A549 (cell line): ENCODE measurements around the gene RAB10. TPM values are rescaled to one million over a fixed set of nuclear protein-coding genes. Genes with fewer than 3 reads are reported as not detected.

ENCODE experiments used
- ATAC-seq, 2 experiments: fragments of 200-7000 bp in 1 of 2; fragments of >200 bp in 1 of 2; cut with Nextera tagmentation in 1 of 2; cut with Tn5 transposase in 1 of 2; 3 replicates each; pipeline versions ENCODE4 v1.8.0 to v1.9.1; 2018 to 2020; ENCODE audit warnings: mild to moderate bottlenecking in 1 of 2, moderate library complexity in 1 of 2
- CTCF ChIA-PET: fragments of 300-600 bp; sonication (Branson Sonifier 250); formaldehyde crosslinking; extraction: SDS; loops from one replicate; lab custom pipeline; 2021; ENCODE audit warnings: antibody characterized with exemption, inconsistent platforms; lab: Yijun Ruan, JAX
- POLR2A ChIA-PET: fragments of 350-600 bp; formaldehyde crosslinking; extraction: SDS; loops from one replicate; lab custom pipeline; 2021; ENCODE audit warnings: antibody characterized with exemption, inconsistent platforms; lab: Yijun Ruan, JAX
- DNase-seq, 2 experiments: peaks; one replicate each; pipeline versions ENCODE4 v3.0.0 to v3.0.0-alpha.2; 2011 to 2016; ENCODE audit warnings: low read depth in 1 of 2, low spot score in 1 of 2
- FAIRE-seq: peaks from 2 replicates; lab custom pipeline; 2011; peaks lifted over from hg19 to GRCh38; lab: Jason Lieb, UNC
- H3K27ac ChIP-seq, 2 experiments: fragments of >200 bp; sonication (Bioruptor Twin); formaldehyde crosslinking; 3 replicates each; pipeline ENCODE4 v1.5.1; 2016 to 2017
- H3K4me1 ChIP-seq: fragments of >200 bp; sonication (Bioruptor Twin); formaldehyde crosslinking; 3 replicates; pipeline ENCODE4 v1.6.1; 2016
- H3K4me2 ChIP-seq: fragments of >200 bp; sonication (Bioruptor Twin); formaldehyde crosslinking; 3 replicates; pipeline ENCODE4 v1.6.1; 2016
- H3K4me3 ChIP-seq: fragments of >200 bp; sonication (Bioruptor Twin); formaldehyde crosslinking; 3 replicates; pipeline ENCODE4 v1.5.1; 2016
- H3K9me3 ChIP-seq: fragments of >200 bp; sonication (Bioruptor Twin); formaldehyde crosslinking; 3 replicates; pipeline ENCODE4 v1.6.1; 2016
- CHD2 ChIP-seq: fragments of 150-350 bp; IDR thresholded peaks from 2 replicates; pipeline ENCODE4 v1.6.1; 2014; ENCODE audit warnings: low read length; ENCODE audit not compliant: partially characterized antibody
- EHF ChIP-seq: fragments of 250-450 bp; sonication (Bioruptor Pico); IDR thresholded peaks from 2 replicates; pipeline ENCODE4 v1.5.0; 2020; ENCODE audit warnings: mild to moderate bottlenecking
- FOSB ChIP-seq: fragments of 250-450 bp; sonication (Bioruptor Pico); IDR thresholded peaks from 2 replicates; pipeline ENCODE4 v1.5.0; 2020; ENCODE audit warnings: mild to moderate bottlenecking, moderate library complexity
- FOXS1 ChIP-seq: fragments of 250-450 bp; sonication (Bioruptor Pico); IDR thresholded peaks from 2 replicates; pipeline ENCODE4 v1.5.0; 2020; ENCODE audit warnings: mild to moderate bottlenecking, moderate library complexity
- HDAC2 ChIP-seq: fragments of 200-600 bp; sonication (generic); IDR thresholded peaks from 2 replicates; pipeline ENCODE4 v1.6.1; 2016
- HOXB13 ChIP-seq: fragments of 250-450 bp; sonication (Bioruptor Pico); IDR thresholded peaks from 2 replicates; pipeline ENCODE4 v1.5.0; 2020; ENCODE audit warnings: low read depth, mild to moderate bottlenecking, moderate library complexity
- HOXB5 ChIP-seq: fragments of 250-450 bp; sonication (Bioruptor Pico); IDR thresholded peaks from 2 replicates; pipeline ENCODE4 v1.5.0; 2020; ENCODE audit warnings: mild to moderate bottlenecking, moderate library complexity
- JUNB ChIP-seq: fragments of >200 bp; sonication (Bioruptor Twin); formaldehyde crosslinking; IDR thresholded peaks from 2 replicates; pipeline ENCODE4 v1.6.1; 2016
- MAFK ChIP-seq: fragments of 450-650 bp; IDR thresholded peaks from 2 replicates; pipeline ENCODE4 v1.6.1; 2014; ENCODE audit not compliant: partially characterized antibody
- PHF8 ChIP-seq: fragments of 200-600 bp; sonication (generic); IDR thresholded peaks from 2 replicates; pipeline ENCODE4 v1.6.1; 2016; ENCODE audit warnings: low read depth, mild to moderate bottlenecking, antibody characterized with exemption, moderate library complexity, borderline replicate concordance
- POLR2AphosphoS2 ChIP-seq: conservative IDR thresholded peaks from 2 replicates; pipeline ENCODE4 v1.6.1; 2012; ENCODE audit warnings: low read length, improper control_type of control experiment, inconsistent platforms
- SREBF2 ChIP-seq: fragments of 450-650 bp; IDR thresholded peaks from 2 replicates; pipeline ENCODE4 v1.6.1; 2014; ENCODE audit warnings: mild to moderate bottlenecking, moderate library complexity
- TFCP2L1 ChIP-seq: fragments of 250-450 bp; sonication (Bioruptor Pico); IDR thresholded peaks from 2 replicates; pipeline ENCODE4 v1.5.0; 2021; ENCODE audit warnings: mild to moderate bottlenecking
- TP53 ChIP-seq: fragments of 250-450 bp; sonication (Bioruptor Pico); IDR thresholded peaks from 2 replicates; pipeline ENCODE4 v1.5.0; 2021; ENCODE audit warnings: mild to moderate bottlenecking, moderate library complexity
- ZC3H11A ChIP-seq: fragments of 450-650 bp; IDR thresholded peaks from 2 replicates; pipeline ENCODE4 v1.6.1; 2014; ENCODE audit warnings: antibody characterized with exemption, mild to moderate bottlenecking
- ZFP36 ChIP-seq: fragments of 450-650 bp; IDR thresholded peaks from 2 replicates; pipeline ENCODE4 v1.6.1; 2014; ENCODE audit warnings: borderline replicate concordance; ENCODE audit not compliant: partially characterized antibody
- WGBS: methylation state at CpG from one replicate; pipeline ENCODE4 v1.1.6; 2017; ENCODE audit errors: missing lambda C conversion rate; 5-methylcytosine and 5-hydroxymethylcytosine counted together
- polyA plus RNA-seq, 4 experiments: library from polyadenylated mRNA; depleted of rRNA in 3 of 4; stranded (reverse); fragments of >200 nt; fragmentation: RNase III in 1 of 4; extraction: RNeasy Plus Mini Kit Qiagen cat#74134 plus additional on column Dnase treatment in 1 of 4; gene quantifications; 2 replicates in 3 of 4; 3 replicates in 1 of 4; pipeline ENCODE4 v1.2.3, GENCODE V29; 2011 to 2017
- TF ChIP-seq, protein P1 (sequence below): fragments of 250-450 bp; sonication (Bioruptor Pico); IDR thresholded peaks from 2 replicates; pipeline ENCODE4 v1.5.0; 2021; ENCODE audit warnings: mild to moderate bottlenecking, moderate library complexity, borderline replicate concordance
- TF ChIP-seq, protein P2 (sequence below): fragments of >200 bp; sonication (Bioruptor Twin); formaldehyde crosslinking; IDR thresholded peaks from 3 replicates; pipeline ENCODE4 v1.5.1; 2016
- TF ChIP-seq, protein P3 (sequence below): fragments of >200 bp; sonication (Bioruptor Twin); formaldehyde crosslinking; IDR thresholded peaks from 2 replicates; pipeline ENCODE4 v1.6.1; 2016
- TF ChIP-seq, protein P4 (sequence below): fragments of 250-450 bp; sonication (Bioruptor Pico); IDR thresholded peaks from 2 replicates; pipeline ENCODE4 v1.5.0; 2020; ENCODE audit warnings: low read depth, mild to moderate bottlenecking, moderate library complexity

Gene RAB10
- polyA plus RNA-seq, 2 of the 4 experiments (the other 2 are of a cell fraction): 272 to 692 TPM

DNA sequence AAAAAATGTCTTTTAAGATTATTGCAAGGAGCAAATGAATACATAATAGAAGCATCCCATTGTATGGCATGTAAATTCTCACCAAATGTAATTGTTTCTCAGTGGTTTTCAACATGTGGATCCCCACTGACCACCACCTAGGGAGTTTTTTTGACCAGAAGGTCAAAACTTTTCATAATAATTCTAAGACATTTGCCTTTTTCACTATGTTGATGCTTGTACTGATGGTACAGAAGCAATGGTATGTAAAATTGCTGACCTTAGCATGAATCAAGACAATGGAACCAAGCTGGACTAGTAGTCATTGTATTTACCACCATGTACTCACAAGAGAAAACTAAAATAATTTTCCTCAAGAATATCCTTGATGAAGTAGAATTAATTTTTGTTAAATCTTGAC, 36.8 kb downstream of the RAB10 start:
- Histone ChIP-seq H3K4me1 (peaks cover 96% of the 10 kb centered on the region), H3K4me3 (no peak overlapping the region), H3K9me3 (no peaks in the 10 kb centered on the region), H3K4me2 (no peak overlapping the region), H3K27ac (peak overlapping the region in 1 of 2 experiments; percentile 30; a peak in 3 of 6 replicates)
- ChIA-PET POLR2A (interaction anchor here (0.7 to 2.0 kb wide), 2 partner anchors 37 to 89 kb away, joined by 3 to 6 read pairs; partner anchors contain the start of genes KIF3C and RAB10), CTCF (interaction anchor here (1.0 to 1.8 kb wide), 2 partner anchors 79 to 85 kb away, joined by 3 to 6 read pairs; no protein-coding TSS in a partner anchor)
- ATAC-seq: no peak
- no peak for FAIRE-seq
- DNase-seq: no peak
- TF ChIP-seq MAFK (peak; percentile 97), HDAC2 (no peak)

DNA sequence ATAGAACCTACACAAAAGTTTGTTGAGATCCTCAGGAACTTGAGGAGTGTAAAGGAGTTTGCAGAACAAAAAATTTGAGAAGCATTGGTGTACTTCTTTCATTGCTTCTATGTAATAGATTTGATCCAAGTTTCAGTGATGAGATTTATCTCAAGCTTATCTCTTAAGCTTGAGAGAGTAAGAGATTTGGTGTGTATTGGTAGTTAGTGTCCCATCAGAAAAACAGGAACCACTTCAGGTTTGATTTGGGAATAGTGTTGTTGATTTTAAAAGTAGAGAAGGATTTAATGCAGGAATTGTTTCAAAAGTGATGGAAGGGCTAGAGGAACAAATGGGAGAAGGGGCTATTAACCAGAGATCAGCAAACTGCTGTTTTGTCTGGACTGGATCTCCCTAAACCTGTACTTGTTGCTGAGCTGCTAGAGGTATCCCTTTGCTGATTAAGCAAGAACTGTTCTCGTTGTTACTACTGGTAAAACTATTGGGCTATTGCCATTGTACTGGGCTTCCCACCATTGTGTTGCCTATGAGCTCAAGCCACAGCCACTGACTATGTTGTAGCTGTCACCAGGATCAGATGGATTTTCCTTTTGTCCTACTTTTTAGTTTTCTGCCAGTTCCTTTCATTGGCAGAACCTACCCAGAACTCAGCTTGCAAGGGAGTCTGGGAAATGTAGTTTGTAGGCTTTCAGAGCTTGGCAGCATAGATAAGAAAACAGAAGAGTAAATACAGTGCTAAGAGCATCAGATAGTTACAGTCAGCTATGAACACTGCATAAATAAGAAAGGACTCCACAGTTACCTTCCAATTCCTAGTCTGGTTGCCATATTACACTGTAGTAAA, 39.3 kb downstream of the RAB10 start:
- H3K4me2 ChIP-seq: peak overlapping the region; percentile 49
- H3K4me1 ChIP-seq: peaks cover 97% of the 10 kb centered on the region
- ATAC-seq (peak; percentile 26 to 51; a peak in 3 of 6 replicates), FAIRE-seq (peak; percentile 51), DNase-seq (peak in 1 of 2 experiments; percentile 45)
- ChIA-PET CTCF (interaction anchor here (0.7 to 5.6 kb wide), 10 partner anchors 8 to 122 kb away, joined by 3 to 30 read pairs (median 4); no protein-coding TSS in a partner anchor), POLR2A (interaction anchor here (1.2 to 2.0 kb wide), 2 partner anchors 39 to 61 kb away, joined by 3 to 6 read pairs; partner anchors contain the start of gene RAB10)
- WGBS: 64% methylated on average over 1 of the region's 1 CpG
- H3K4me3 ChIP-seq: no peak overlapping the region
- TF ChIP-seq FOSB (CRISPR knock-in tag) (peak; percentile 6; the same call in 1 of the 2 replicates), TFCP2L1 (CRISPR knock-in tag) (peak; percentile 31; the same call in 1 of the 2 replicates), TP53 (0 out of 2 replicates have a peak, but pooled peaks have one; percentile 64), POLR2AphosphoS2 (peak; percentile 94; the same call in 1 of the 2 replicates), ZFP36 (no peak), MAFK (peak; percentile 84)
- TF ChIP-seq, protein P1, sequence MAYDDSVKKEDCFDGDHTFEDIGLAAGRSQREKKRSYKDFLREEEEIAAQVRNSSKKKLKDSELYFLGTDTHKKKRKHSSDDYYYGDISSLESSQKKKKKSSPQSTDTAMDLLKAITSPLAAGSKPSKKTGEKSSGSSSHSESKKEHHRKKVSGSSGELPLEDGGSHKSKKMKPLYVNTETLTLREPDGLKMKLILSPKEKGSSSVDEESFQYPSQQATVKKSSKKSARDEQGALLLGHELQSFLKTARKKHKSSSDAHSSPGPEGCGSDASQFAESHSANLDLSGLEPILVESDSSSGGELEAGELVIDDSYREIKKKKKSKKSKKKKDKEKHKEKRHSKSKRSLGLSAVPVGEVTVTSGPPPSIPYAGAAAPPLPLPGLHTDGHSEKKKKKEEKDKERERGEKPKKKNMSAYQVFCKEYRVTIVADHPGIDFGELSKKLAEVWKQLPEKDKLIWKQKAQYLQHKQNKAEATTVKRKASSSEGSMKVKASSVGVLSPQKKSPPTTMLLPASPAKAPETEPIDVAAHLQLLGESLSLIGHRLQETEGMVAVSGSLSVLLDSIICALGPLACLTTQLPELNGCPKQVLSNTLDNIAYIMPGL (CRISPR knock-in tag): no peak
- no peaks in the 10 kb centered on the region for H3K9me3 ChIP-seq
- peak overlapping the region in 1 of 2 experiments; percentile 21; a peak in 3 of 6 replicates for H3K27ac ChIP-seq

DNA sequence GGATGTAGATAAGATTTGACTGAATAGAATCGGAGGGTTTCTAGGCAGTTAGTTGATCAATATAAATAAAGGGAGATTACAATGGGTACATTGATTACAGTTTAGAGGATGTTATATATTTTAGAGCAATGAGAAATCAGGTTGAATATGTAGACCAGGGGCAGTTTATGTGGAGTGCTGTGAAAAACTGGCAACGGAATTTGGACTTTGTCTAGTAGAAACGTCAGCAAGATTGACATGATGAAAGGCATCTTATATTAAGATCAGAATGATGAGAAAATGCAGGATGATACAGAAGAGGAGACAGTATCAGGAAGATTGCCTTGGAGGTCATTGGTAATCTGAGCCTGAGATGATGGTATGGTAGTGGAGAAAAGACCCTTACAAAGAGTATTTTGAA, 39.9 kb downstream of the RAB10 start:
- peak overlapping the region; percentile 49 for H3K4me2 ChIP-seq
- CTCF ChIA-PET: interaction anchor here (0.7 to 5.6 kb wide), 10 partner anchors 9 to 128 kb away, joined by 3 to 30 read pairs (median 6); no protein-coding TSS in a partner anchor
- H3K27ac ChIP-seq: peak overlapping the region in 1 of 2 experiments; percentile 21; a peak in 1 of 6 replicates
- peaks cover 96% of the 10 kb centered on the region for H3K4me1 ChIP-seq
- no peak for TF ChIP-seq SREBF2
- no peak for TF ChIP-seq PHF8
- TF ChIP-seq HOXB5 (CRISPR knock-in tag): no peak
- TF ChIP-seq POLR2AphosphoS2: no peak; the same call in 1 of the 2 replicates
- TF ChIP-seq, protein P2, sequence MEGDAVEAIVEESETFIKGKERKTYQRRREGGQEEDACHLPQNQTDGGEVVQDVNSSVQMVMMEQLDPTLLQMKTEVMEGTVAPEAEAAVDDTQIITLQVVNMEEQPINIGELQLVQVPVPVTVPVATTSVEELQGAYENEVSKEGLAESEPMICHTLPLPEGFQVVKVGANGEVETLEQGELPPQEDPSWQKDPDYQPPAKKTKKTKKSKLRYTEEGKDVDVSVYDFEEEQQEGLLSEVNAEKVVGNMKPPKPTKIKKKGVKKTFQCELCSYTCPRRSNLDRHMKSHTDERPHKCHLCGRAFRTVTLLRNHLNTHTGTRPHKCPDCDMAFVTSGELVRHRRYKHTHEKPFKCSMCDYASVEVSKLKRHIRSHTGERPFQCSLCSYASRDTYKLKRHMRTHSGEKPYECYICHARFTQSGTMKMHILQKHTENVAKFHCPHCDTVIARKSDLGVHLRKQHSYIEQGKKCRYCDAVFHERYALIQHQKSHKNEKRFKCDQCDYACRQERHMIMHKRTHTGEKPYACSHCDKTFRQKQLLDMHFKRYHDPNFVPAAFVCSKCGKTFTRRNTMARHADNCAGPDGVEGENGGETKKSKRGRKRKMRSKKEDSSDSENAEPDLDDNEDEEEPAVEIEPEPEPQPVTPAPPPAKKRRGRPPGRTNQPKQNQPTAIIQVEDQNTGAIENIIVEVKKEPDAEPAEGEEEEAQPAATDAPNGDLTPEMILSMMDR: no peak
- TF ChIP-seq EHF (CRISPR knock-in tag): no peak
- no peak for TF ChIP-seq CHD2
- TF ChIP-seq JUNB: no peak
- TF ChIP-seq, protein P3, sequence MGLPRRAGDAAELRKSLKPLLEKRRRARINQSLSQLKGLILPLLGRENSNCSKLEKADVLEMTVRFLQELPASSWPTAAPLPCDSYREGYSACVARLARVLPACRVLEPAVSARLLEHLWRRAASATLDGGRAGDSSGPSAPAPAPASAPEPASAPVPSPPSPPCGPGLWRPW: no peak
- no peak for TF ChIP-seq ZC3H11A
- TF ChIP-seq ZFP36: no peak
- no peak for TF ChIP-seq HOXB13
- TF ChIP-seq MAFK: no peak
- TF ChIP-seq FOXS1 (CRISPR knock-in tag): no peak
- TF ChIP-seq, protein P4, sequence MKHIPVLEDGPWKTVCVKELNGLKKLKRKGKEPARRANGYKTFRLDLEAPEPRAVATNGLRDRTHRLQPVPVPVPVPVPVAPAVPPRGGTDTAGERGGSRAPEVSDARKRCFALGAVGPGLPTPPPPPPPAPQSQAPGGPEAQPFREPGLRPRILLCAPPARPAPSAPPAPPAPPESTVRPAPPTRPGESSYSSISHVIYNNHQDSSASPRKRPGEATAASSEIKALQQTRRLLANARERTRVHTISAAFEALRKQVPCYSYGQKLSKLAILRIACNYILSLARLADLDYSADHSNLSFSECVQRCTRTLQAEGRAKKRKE: no peak
- FAIRE-seq (no peak), ATAC-seq (no peak; a peak in 1 of 6 replicates), DNase-seq (no peak)
- POLR2A ChIA-PET: interaction anchor here (1.2 kb wide), 1 partner anchor 62 kb away, joined by 3 read pairs; no protein-coding TSS in a partner anchor
- H3K4me3 ChIP-seq: no peak overlapping the region
- no peaks in the 10 kb centered on the region for H3K9me3 ChIP-seq
- 51% methylated on average over 3 of the region's 3 CpGs for whole genome bisulfite sequencing
